ENCODE measurements around the gene OR52I1.

DNA sequence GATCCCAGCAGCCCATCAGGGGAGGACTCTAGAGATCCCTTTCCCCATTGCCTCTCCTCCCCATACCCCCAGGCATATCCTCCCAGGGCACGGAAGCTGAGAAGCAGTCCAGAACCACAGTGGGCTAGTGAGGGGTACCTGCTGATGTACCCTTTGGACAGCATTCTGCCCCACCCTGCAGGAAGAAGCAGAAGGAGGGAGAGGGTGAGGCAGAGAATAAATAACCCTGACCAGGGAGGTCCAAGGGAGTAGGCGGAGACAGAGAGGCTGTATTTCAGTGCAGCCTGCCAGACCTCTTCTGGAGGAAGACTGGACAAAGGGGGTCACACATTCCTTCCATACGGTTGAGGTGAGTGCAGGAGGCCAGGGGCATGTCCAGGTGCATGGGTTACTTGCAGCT is 49.8 kb downstream of the OR52I1 start, which contains the start of gene OR51E1:
- TF ChIP-seq, protein P1, sequence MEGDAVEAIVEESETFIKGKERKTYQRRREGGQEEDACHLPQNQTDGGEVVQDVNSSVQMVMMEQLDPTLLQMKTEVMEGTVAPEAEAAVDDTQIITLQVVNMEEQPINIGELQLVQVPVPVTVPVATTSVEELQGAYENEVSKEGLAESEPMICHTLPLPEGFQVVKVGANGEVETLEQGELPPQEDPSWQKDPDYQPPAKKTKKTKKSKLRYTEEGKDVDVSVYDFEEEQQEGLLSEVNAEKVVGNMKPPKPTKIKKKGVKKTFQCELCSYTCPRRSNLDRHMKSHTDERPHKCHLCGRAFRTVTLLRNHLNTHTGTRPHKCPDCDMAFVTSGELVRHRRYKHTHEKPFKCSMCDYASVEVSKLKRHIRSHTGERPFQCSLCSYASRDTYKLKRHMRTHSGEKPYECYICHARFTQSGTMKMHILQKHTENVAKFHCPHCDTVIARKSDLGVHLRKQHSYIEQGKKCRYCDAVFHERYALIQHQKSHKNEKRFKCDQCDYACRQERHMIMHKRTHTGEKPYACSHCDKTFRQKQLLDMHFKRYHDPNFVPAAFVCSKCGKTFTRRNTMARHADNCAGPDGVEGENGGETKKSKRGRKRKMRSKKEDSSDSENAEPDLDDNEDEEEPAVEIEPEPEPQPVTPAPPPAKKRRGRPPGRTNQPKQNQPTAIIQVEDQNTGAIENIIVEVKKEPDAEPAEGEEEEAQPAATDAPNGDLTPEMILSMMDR (IDR thresholded peaks at IDR 0.05) = no peak
- TF ChIP-seq POLR2A (IDR thresholded peaks at IDR 0.05) = no peak
